PC-3 (cell line): ENCODE data around the gene TAF11L8. TPM values are rescaled to one million over a fixed set of nuclear protein-coding genes. Genes with fewer than 3 reads are reported as not detected.
"Not testable (repeated sequence)": the region's sequence is repeated elsewhere in the genome, so short reads cannot be mapped to it uniquely, and the experiment has no call there.

Experiments used
- ATAC-seq: fragments of 200-7000 bp; cut with Tn5 transposase; 2 replicates; pipeline ENCODE4 v1.9.1; 2020; ENCODE audit warnings: mild to moderate bottlenecking, moderate library complexity
- Bru-seq: library from RNA; stranded (reverse); fragments of 400-500 nt; gene quantifications from one replicate; lab custom pipeline; 2021; lab: Mats Ljungman, UMichigan
- BruChase-seq, 2 experiments: library from RNA; stranded (reverse); fragments of 400-500 nt; gene quantifications; one replicate each; lab custom pipeline; 2021; lab: Mats Ljungman, UMichigan
- BruUV-seq: library from RNA; stranded (reverse); fragments of 400-500 nt; replicated peaks from 2 replicates; lab custom pipeline; 2021; lab: Mats Ljungman, UMichigan
- CTCF ChIA-PET: fragments of 300-600 bp; sonication (Branson Sonifier 250); formaldehyde crosslinking; loops from one replicate; lab custom pipeline; 2022; ENCODE audit warnings: antibody characterized with exemption; lab: Charles Lee
- POLR2A ChIA-PET: fragments of 300-600 bp; sonication (Branson Sonifier 250); formaldehyde crosslinking; loops from one replicate; lab custom pipeline; 2022; ENCODE audit warnings: antibody characterized with exemption; ENCODE audit not compliant: unreplicated experiment; lab: Charles Lee
- DNase-seq: peaks from one replicate; pipeline ENCODE4 v3.0.0-alpha.2; 2015
- H2AFZ ChIP-seq: fragments of 300-600 bp; sonication (generic); 2 replicates; pipeline ENCODE4 v1.6.0; 2016; ENCODE audit warnings: antibody characterized with exemption, low read length
- H3F3A ChIP-seq: fragments of 300-600 bp; sonication (generic); one replicate; pipeline ENCODE4 v1.6.0; 2017; ENCODE audit warnings: antibody characterized with exemption, low read length, control low read depth, mild to moderate bottlenecking; ENCODE audit not compliant: unreplicated experiment
- H3K27ac ChIP-seq: fragments of 300-600 bp; sonication (generic); 2 replicates; pipeline ENCODE4 v1.5.1; 2016; ENCODE audit warnings: mild to moderate bottlenecking, low read length
- H3K27me3 ChIP-seq: fragments of 300-600 bp; sonication (generic); 2 replicates; pipeline ENCODE4 v1.6.1; 2016; ENCODE audit warnings: low read length, mixed read lengths
- H3K36me3 ChIP-seq: fragments of 300-600 bp; sonication (generic); 2 replicates; pipeline ENCODE4 v1.6.1; 2016; ENCODE audit warnings: low read depth, mixed run types, low read length, mixed read lengths
- H3K4me1 ChIP-seq: fragments of 300-600 bp; sonication (generic); 2 replicates; pipeline ENCODE4 v1.5.1; 2016; ENCODE audit warnings: low read length; ENCODE audit not compliant: insufficient read depth
- H3K4me2 ChIP-seq: fragments of 300-600 bp; sonication (generic); 2 replicates; pipeline ENCODE4 v1.6.0; 2016; ENCODE audit warnings: low read length
- H3K4me3 ChIP-seq: fragments of 300-600 bp; sonication (generic); 2 replicates; pipeline ENCODE4 v1.5.1; 2016; ENCODE audit warnings: mild to moderate bottlenecking, low read length, mixed read lengths
- H3K79me2 ChIP-seq: fragments of 300-600 bp; sonication (generic); 2 replicates; pipeline ENCODE4 v1.6.1; 2017; ENCODE audit warnings: low read length, mixed read lengths
- H3K9ac ChIP-seq: fragments of 300-600 bp; sonication (generic); 2 replicates; pipeline ENCODE4 v1.6.0; 2016; ENCODE audit warnings: mild to moderate bottlenecking, low read length
- H3K9me2 ChIP-seq: fragments of 300-600 bp; sonication (generic); replicated peaks from 2 replicates; pipeline ENCODE4 v1.6.1; 2016; ENCODE audit warnings: mixed run types, low read length, mixed read lengths
- H3K9me3 ChIP-seq: fragments of 300-600 bp; sonication (generic); 2 replicates; pipeline ENCODE4 v1.6.1; 2016; ENCODE audit warnings: low read length, mixed read lengths
- H4K20me1 ChIP-seq: fragments of 300-600 bp; sonication (generic); 2 replicates; pipeline ENCODE4 v1.6.1; 2016; ENCODE audit warnings: low read length, mixed read lengths
- EZH2 ChIP-seq: fragments of 300-600 bp; sonication (generic); IDR thresholded peaks from one replicate; pipeline ENCODE4 v1.6.1; 2017; ENCODE audit warnings: antibody characterized with exemption, mild to moderate bottlenecking, low read length; ENCODE audit not compliant: unreplicated experiment
- EZH2phosphoT487 ChIP-seq: fragments of 300-600 bp; sonication (generic); IDR thresholded peaks from 2 replicates; pipeline ENCODE4 v1.6.1; 2018; ENCODE audit warnings: mild to moderate bottlenecking, antibody characterized with exemption, low read length, borderline replicate concordance
- intact Hi-C: fragments of 100-400 bp; cut with micrococcal nuclease; formaldehyde crosslinking; loops from 2 replicates; pipeline ENCODE4 v1.9.0; 2023
- long read RNA-seq: library from polyadenylated mRNA; unstranded; transcript quantifications from one replicate; pipeline ENCODE4 v2.0.0, GENCODE V29; 2021; ENCODE audit not compliant: unreplicated experiment
- total RNA-seq: library from RNA; depleted of rRNA; stranded (reverse); fragments of >200 nt; gene quantifications from 2 replicates; pipeline ENCODE4 v1.2.3, GENCODE V29; 2014; rRNA removed
- TF ChIP-seq, protein P1 (sequence below): fragments of 300-600 bp; sonication (generic); conservative IDR thresholded peaks from 2 replicates; pipeline ENCODE4 v1.5.1; 2017; ENCODE audit warnings: antibody characterized with exemption, low read depth, mild to moderate bottlenecking, low read length

Gene TAF11L8
- not detected in 2 replicates for total RNA-seq
- not detected for Bru-seq, nascent RNA
- BruChase-seq, experiment 1, labeled RNA remaining after a 6-hour chase = not detected
- not detected for BruChase-seq, experiment 2, labeled RNA remaining after a 2-hour chase
- long read RNA-seq = 0 reads

DNA sequence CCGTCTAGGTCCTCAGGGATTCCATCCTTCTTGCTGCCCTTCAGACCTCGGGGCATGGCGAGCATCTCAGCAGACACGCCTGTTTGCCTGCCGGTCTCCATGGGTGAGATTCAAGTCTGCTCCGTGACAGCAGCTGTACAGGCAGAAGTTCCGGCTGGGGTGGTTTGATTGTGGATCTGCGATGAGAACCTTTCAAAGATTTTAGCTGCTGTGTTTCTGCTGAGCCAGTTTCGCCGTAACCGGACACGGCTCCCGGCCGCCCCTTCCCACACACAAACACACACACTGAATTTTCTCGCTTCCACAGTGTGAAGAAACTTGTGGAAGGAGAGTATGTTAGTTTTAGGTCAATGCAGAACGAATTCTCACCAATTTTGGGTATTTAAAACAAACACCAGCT, at the start of gene TAF11L8:
Gene TAF11L8 (minus strand): TSS at position 101 of the 400 bp plus-strand sequence.
- H3K27ac ChIP-seq, BruUV-seq, H3K36me3 ChIP-seq, H3K79me2 ChIP-seq, H3K4me3 ChIP-seq, H4K20me1 ChIP-seq, H2AFZ ChIP-seq, intact Hi-C loops, H3K4me2 ChIP-seq, CTCF ChIA-PET, H3K4me1 ChIP-seq, H3F3A ChIP-seq, H3K9ac ChIP-seq, ATAC-seq, H3K9me3 ChIP-seq, DNase-seq, H3K27me3 ChIP-seq, POLR2A ChIA-PET, H3K9me2 ChIP-seq: not testable (repeated sequence)

DNA sequence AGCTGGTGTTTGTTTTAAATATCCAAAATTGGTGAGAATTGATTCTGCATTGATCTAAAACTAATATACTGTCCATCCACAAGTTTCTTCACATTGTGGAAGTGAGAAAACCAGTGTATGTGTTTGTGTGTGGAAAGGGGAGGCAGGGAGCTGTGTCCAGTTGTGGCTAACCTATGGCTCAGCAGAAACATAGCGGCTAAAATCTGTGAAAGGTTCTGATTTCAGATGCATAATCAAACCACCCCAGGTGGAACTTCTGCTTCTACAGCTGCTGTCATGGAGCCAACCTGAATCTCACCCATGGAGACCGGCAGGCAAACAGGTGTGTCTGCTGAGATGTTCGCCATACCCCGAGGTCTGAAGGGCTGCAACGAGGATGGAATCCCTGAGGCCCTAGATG, 43.4 kb upstream of the TAF11L8 start, which contains the start of gene TAF11L14:
Gene TAF11L14 (plus strand): TSS at position 301 of the 400 bp plus-strand sequence.
- no peak within 1 kb of the TSS for H2AFZ ChIP-seq
- no peaks in the 10 kb centered on the region for H3F3A ChIP-seq
- H3K9me3 ChIP-seq = no peaks in the 10 kb centered on the region
- H3K4me1 ChIP-seq = no peaks in the 10 kb centered on the region
- ATAC-seq (no peak), DNase-seq (no peak)
- no peaks in the 10 kb centered on the region for H4K20me1 ChIP-seq
- H3K36me3 ChIP-seq = no peaks in the 10 kb centered on the region
- ChIA-PET POLR2A (no interaction called here), CTCF (no interaction called here)
- no peak within 1 kb of the TSS for H3K9ac ChIP-seq
- no peak within 1 kb of the TSS for H3K4me3 ChIP-seq
- no peaks in the 10 kb centered on the region for H3K9me2 ChIP-seq
- H3K79me2 ChIP-seq = no peaks in the 10 kb centered on the region
- no peak within 1 kb of the TSS for H3K4me2 ChIP-seq
- intact Hi-C loops = no loop called here
- BruUV-seq = no TSS peak
- no peaks in the 10 kb centered on the region for H3K27me3 ChIP-seq
- H3K27ac ChIP-seq = no peak within 1 kb of the TSS
- TF ChIP-seq, protein P1, sequence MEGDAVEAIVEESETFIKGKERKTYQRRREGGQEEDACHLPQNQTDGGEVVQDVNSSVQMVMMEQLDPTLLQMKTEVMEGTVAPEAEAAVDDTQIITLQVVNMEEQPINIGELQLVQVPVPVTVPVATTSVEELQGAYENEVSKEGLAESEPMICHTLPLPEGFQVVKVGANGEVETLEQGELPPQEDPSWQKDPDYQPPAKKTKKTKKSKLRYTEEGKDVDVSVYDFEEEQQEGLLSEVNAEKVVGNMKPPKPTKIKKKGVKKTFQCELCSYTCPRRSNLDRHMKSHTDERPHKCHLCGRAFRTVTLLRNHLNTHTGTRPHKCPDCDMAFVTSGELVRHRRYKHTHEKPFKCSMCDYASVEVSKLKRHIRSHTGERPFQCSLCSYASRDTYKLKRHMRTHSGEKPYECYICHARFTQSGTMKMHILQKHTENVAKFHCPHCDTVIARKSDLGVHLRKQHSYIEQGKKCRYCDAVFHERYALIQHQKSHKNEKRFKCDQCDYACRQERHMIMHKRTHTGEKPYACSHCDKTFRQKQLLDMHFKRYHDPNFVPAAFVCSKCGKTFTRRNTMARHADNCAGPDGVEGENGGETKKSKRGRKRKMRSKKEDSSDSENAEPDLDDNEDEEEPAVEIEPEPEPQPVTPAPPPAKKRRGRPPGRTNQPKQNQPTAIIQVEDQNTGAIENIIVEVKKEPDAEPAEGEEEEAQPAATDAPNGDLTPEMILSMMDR = no peak
- TF ChIP-seq EZH2phosphoT487 (no peak), EZH2 (no peak)

DNA sequence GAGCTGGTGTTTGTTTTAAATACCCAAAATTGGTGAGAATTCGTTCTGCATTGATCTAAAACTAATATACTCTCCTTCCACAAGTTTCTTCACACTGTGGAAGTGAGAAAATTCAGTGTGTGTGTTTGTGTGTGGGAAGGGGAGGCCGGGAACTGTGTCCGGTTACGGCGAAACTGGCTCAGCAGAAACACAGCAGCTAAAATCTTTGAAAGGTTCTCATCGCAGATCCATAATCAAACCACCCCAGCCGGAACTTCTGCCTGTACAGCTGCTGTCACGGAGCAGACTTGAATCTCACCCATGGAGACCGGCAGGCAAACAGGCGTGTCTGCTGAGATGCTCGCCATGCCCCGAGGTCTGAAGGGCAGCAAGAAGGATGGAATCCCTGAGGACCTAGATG, 41.0 kb upstream of the TAF11L8 start, which contains the start of gene TAF11L13:
Gene TAF11L13 (plus strand): TSS at position 301 of the 400 bp plus-strand sequence.
- H2AFZ ChIP-seq, H3K36me3 ChIP-seq, POLR2A ChIA-PET, ATAC-seq, H3K27ac ChIP-seq, intact Hi-C loops, H3K4me2 ChIP-seq, BruUV-seq, H3K79me2 ChIP-seq, H3K4me1 ChIP-seq, H3K4me3 ChIP-seq, H3K9me2 ChIP-seq, CTCF ChIA-PET, DNase-seq, H4K20me1 ChIP-seq, H3K9ac ChIP-seq, H3K9me3 ChIP-seq, H3F3A ChIP-seq, H3K27me3 ChIP-seq: not testable (repeated sequence)

DNA sequence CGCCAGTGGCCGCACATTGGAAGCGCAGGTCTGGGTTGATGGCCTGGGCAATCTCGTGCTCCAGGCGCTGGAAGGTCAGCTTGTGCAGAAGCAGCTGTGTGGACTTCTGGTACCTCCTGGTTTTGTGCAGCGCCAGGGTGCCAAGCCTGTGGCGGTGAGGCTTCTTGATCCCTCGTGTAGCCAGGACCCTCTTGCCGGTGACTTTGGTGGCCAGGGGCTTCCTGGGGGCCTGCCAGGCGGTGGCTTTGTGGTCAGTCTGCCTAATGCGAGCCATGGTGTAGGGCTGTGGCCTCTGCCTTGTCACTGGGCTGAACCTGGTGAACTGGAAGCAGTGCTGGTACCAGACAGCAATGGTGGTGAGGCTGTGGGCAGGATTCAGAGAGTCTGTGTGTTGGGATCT, 34.9 kb upstream of the TAF11L8 start:
- no peak overlapping the region for H3K4me2 ChIP-seq
- no peak overlapping the region for H2AFZ ChIP-seq
- H3K9me2 ChIP-seq = no peaks in the 10 kb centered on the region
- no peak overlapping the region for H3K27ac ChIP-seq
- TF ChIP-seq EZH2 = no peak
- no peak for TF ChIP-seq EZH2phosphoT487
- TF ChIP-seq, protein P1 = no peak
- H3K9ac ChIP-seq = no peak overlapping the region
- BruUV-seq = no TSS peak
- ATAC-seq = no peak
- no peaks in the 10 kb centered on the region for H3K4me1 ChIP-seq
- ChIA-PET CTCF (no interaction called here), POLR2A (no interaction called here)
- H4K20me1 ChIP-seq = no peaks in the 10 kb centered on the region
- no peaks in the 10 kb centered on the region for H3F3A ChIP-seq
- intact Hi-C loops = no loop called here
- no peaks in the 10 kb centered on the region for H3K9me3 ChIP-seq
- H3K4me3 ChIP-seq = no peak overlapping the region
- H3K36me3 ChIP-seq = no peaks in the 10 kb centered on the region
- no peaks in the 10 kb centered on the region for H3K79me2 ChIP-seq
- H3K27me3 ChIP-seq = no peaks in the 10 kb centered on the region
- DNase-seq = no peak
